Left ventricle myocardium inferior (tissue), 1 donor: ENCODE measurements around the gene CLEC16A. TPM values are rescaled to one million over a fixed set of nuclear protein-coding genes. Genes with fewer than 3 reads are reported as not detected.

Source experiments
- DNase-seq: peaks from one replicate; pipeline ENCODE4 v3.0.0-alpha.2; 2020
- H3K27ac ChIP-seq: fragments of 200-600 bp; replicated peaks from 2 replicates; pipeline ENCODE4 v1.8.0; 2021
- H3K27me3 ChIP-seq: fragments of 200-600 bp; 2 replicates; pipeline ENCODE4 v1.8.0; 2021; ENCODE audit warnings: low read depth
- H3K36me3 ChIP-seq: fragments of 200-600 bp; 2 replicates; pipeline ENCODE4 v1.8.0; 2021
- H3K4me1 ChIP-seq: fragments of 200-600 bp; 2 replicates; pipeline ENCODE4 v1.8.0; 2021
- H3K4me3 ChIP-seq: fragments of 200-600 bp; 2 replicates; pipeline ENCODE4 v1.8.0; 2021; ENCODE audit warnings: mild to moderate bottlenecking, moderate library complexity
- H3K9me3 ChIP-seq: fragments of 200-600 bp; replicated peaks from 2 replicates; pipeline ENCODE4 v1.8.0; 2021
- CTCF ChIP-seq: fragments of 200-600 bp; IDR thresholded peaks from 2 replicates; pipeline ENCODE4 v1.8.0; 2021; ENCODE audit warnings: antibody characterized with exemption, mild to moderate bottlenecking, borderline replicate concordance
- intact Hi-C: fragments of 100-400 bp; cut with micrococcal nuclease; formaldehyde crosslinking; loops from one replicate; pipeline ENCODE4 v1.11.0; 2022
- total RNA-seq: library from RNA; stranded (reverse); fragmentation: NEBNext Ultra II Directional; extraction: Animal tissue kit (Norgen Biotek cat#: 25700); gene quantifications from one replicate; pipeline ENCODE4 v1.2.1, GENCODE V29; 2021
- donor health status: DM: no; HTN: yes; CAD: no; lungs with severe emphysema.

The CLEC16A gene
- total RNA-seq, 1 donor from 2014 or later = 24.6 TPM

- H3K27ac ChIP-seq = no peak overlapping the region
- H3K9me3 ChIP-seq = no peaks in the 10 kb centered on the region
- intact Hi-C loops = no loop called here
- no peak for TF ChIP-seq CTCF
- no peak for DNase-seq
- peaks cover 5% of the 10 kb centered on the region for H3K4me1 ChIP-seq
- H3K36me3 ChIP-seq = no peaks in the 10 kb centered on the region
- H3K27me3 ChIP-seq = peaks cover 31% of the 10 kb centered on the region
- no peak overlapping the region for H3K4me3 ChIP-seq
Measured at GRCh38 chr16:11198375-11198774, 254.0 kb downstream of the CLEC16A start.

GRCh38 chr16:11198828-11199227 is 254.5 kb downstream of the CLEC16A start:
- peaks cover 5% of the 10 kb centered on the region for H3K4me1 ChIP-seq
- DNase-seq = no peak
- H3K4me3 ChIP-seq = no peak overlapping the region
- H3K27ac ChIP-seq = no peak overlapping the region
- H3K9me3 ChIP-seq = no peaks in the 10 kb centered on the region
- H3K36me3 ChIP-seq = no peaks in the 10 kb centered on the region
- intact Hi-C loops = no loop called here
- no peak for TF ChIP-seq CTCF
- H3K27me3 ChIP-seq = peaks cover 31% of the 10 kb centered on the region

GRCh38 chr16:11200592-11200991 is 256.2 kb downstream of the CLEC16A start:
- H3K4me3 ChIP-seq = no peak overlapping the region
- intact Hi-C loops = no loop called here
- DNase-seq = no peak
- no peaks in the 10 kb centered on the region for H3K36me3 ChIP-seq
- H3K27ac ChIP-seq = no peak overlapping the region
- H3K27me3 ChIP-seq = peaks cover 31% of the 10 kb centered on the region
- no peaks in the 10 kb centered on the region for H3K9me3 ChIP-seq
- TF ChIP-seq CTCF = no peak
- peaks cover 7% of the 10 kb centered on the region for H3K4me1 ChIP-seq

GRCh38 chr16:11201498-11202259 is 257.3 kb downstream of the CLEC16A start:
- Histone ChIP-seq H3K36me3 (no peaks in the 10 kb centered on the region), H3K4me3 (no peak overlapping the region), H3K4me1 (peaks cover 14% of the 10 kb centered on the region), H3K27me3 (peaks cover 31% of the 10 kb centered on the region), H3K27ac (no peak overlapping the region), H3K9me3 (no peaks in the 10 kb centered on the region)
- intact Hi-C loops = no loop called here
- DNase-seq = no peak
- no peak for TF ChIP-seq CTCF

- DNase-seq = no peak
- H3K27me3 ChIP-seq = peaks cover 31% of the 10 kb centered on the region
- peaks cover 14% of the 10 kb centered on the region for H3K4me1 ChIP-seq
- TF ChIP-seq CTCF = no peak
- H3K27ac ChIP-seq = no peak overlapping the region
- no peaks in the 10 kb centered on the region for H3K36me3 ChIP-seq
- intact Hi-C loops = no loop called here
- H3K9me3 ChIP-seq = peaks cover 2% of the 10 kb centered on the region
- no peak overlapping the region for H3K4me3 ChIP-seq
Measured at GRCh38 chr16:11202260-11203091, 258.1 kb downstream of the CLEC16A start.
